HCT116 (cell line): ENCODE measurements around the gene SLC16A7. TPM values are rescaled to one million over a fixed set of nuclear protein-coding genes. Genes with fewer than 3 reads are reported as not detected.
A peak's percentile ranks its signal among the peaks of the same experiment; 100 is the strongest.

Source experiments
- ATAC-seq: fragments of 200-7000 bp; cut with Tn5 transposase; 2 replicates; pipeline ENCODE4 v1.9.1; 2020; ENCODE audit warnings: mild to moderate bottlenecking, moderate library complexity
- BruUV-seq: library from RNA; stranded (reverse); fragments of 400-500 nt; replicated peaks from 2 replicates; lab custom pipeline; 2021; lab: Mats Ljungman, UMichigan
- CTCF ChIA-PET: fragments of 300-600 bp; sonication (Branson Sonifier 250); formaldehyde crosslinking; loops from one replicate; lab custom pipeline; 2021; ENCODE audit warnings: antibody characterized with exemption; lab: Charles Lee
- POLR2A ChIA-PET: fragments of 300-600, 350-600 bp; sonication (Branson Sonifier 250); formaldehyde crosslinking; loops from one replicate; lab custom pipeline; 2021; ENCODE audit warnings: antibody characterized with exemption; lab: Charles Lee
- RAD21 ChIA-PET, 2 experiments: fragments of 300-600 bp; sonication (Branson Sonifier 250); formaldehyde crosslinking; loops; one replicate each; lab custom pipeline; 2023; ENCODE audit warnings: low total read pairs in 2 of 2; ENCODE audit not compliant: uncharacterized antibody in 2 of 2, unreplicated experiment in 2 of 2, low non-redundant PET in 1 of 2; lab: Charles Lee
- DNase-seq: peaks from one replicate; pipeline ENCODE4 v3.0.0-alpha.2; 2010; ENCODE audit warnings: low read depth, low spot score
- H2AFZ ChIP-seq: fragments of 200-600 bp; shearing (Covaris generic), sonication (generic); 2 replicates; pipeline ENCODE4 v1.6.1; 2017; ENCODE audit warnings: low read depth, mixed run types, mixed read lengths, antibody characterized with exemption, low read length; ENCODE audit not compliant: poor library complexity, severe bottlenecking
- H3K27ac ChIP-seq: 2 replicates; pipeline ENCODE4 v1.5.1; 2012; ENCODE audit warnings: low read depth, low read length
- H3K27me3 ChIP-seq: fragments of 200-600 bp; sonication (generic); 2 replicates; pipeline ENCODE4 v1.6.1; 2016; ENCODE audit warnings: mixed run types, low read length, mixed read lengths; ENCODE audit not compliant: insufficient read depth
- H3K36me3 ChIP-seq, 2 experiments: fragments of 200-500 bp in 1 of 2; fragments of 200-600 bp in 1 of 2; sonication (Bioruptor generic) in 1 of 2; sonication (generic) in 1 of 2; 2 replicates each; pipeline versions ENCODE4 v1.5.1 to v1.6.1; 2014 to 2016; ENCODE audit warnings: low read length in 2 of 2, inconsistent platforms in 1 of 2, mixed read lengths in 1 of 2, mixed run types in 1 of 2; ENCODE audit not compliant: insufficient read depth in 2 of 2, control insufficient read depth in 1 of 2
- H3K4me1 ChIP-seq, 2 experiments: fragments of 200-600 bp in 1 of 2; sonication (generic) in 1 of 2; 2 replicates each; pipeline versions ENCODE4 v1.5.1 to v1.6.1; 2012 to 2017; ENCODE audit warnings: low read length in 2 of 2, inconsistent platforms in 1 of 2, mild to moderate bottlenecking in 1 of 2, mixed read lengths in 1 of 2, mixed run types in 1 of 2, moderate library complexity in 1 of 2; ENCODE audit not compliant: insufficient read depth in 2 of 2, control insufficient read depth in 1 of 2
- H3K4me2 ChIP-seq: fragments of 200-600 bp; sonication (generic); 2 replicates; pipeline ENCODE4 v1.6.1; 2017; ENCODE audit warnings: mixed run types, low read length, mixed read lengths
- H3K4me3 ChIP-seq, 2 experiments: fragments of 200-600 bp in 1 of 2; sonication (generic) in 1 of 2; replicated peaks in 1 of 2; 2 replicates each; pipeline ENCODE4 v1.5.1; 2011 to 2016; ENCODE audit warnings: low read length in 2 of 2, control low read depth in 1 of 2, low read depth in 1 of 2, mild to moderate bottlenecking in 1 of 2, mixed read lengths in 1 of 2, mixed run types in 1 of 2
- H3K79me2 ChIP-seq: fragments of 200-600 bp; sonication (generic); 2 replicates; pipeline ENCODE4 v1.6.1; 2017; ENCODE audit warnings: mild to moderate bottlenecking, mixed run types, low read length, moderate library complexity, mixed read lengths; ENCODE audit not compliant: insufficient read depth
- H3K9ac ChIP-seq: fragments of 200-600 bp; sonication (generic); 2 replicates; pipeline ENCODE4 v1.6.1; 2016; ENCODE audit warnings: low read length, mixed read lengths
- H3K9me2 ChIP-seq: fragments of 200-600 bp; sonication (generic), shearing (Covaris generic); 2 replicates; pipeline ENCODE4 v1.6.1; 2017; ENCODE audit warnings: mixed run types, mild to moderate bottlenecking, moderate library complexity; ENCODE audit not compliant: insufficient read depth
- H3K9me3 ChIP-seq, 2 experiments: fragments of 200-500 bp in 1 of 2; fragments of 200-600 bp in 1 of 2; sonication (Bioruptor generic) in 1 of 2; sonication (generic) in 1 of 2; 2 replicates each; pipeline ENCODE4 v1.6.1; 2014 to 2017; ENCODE audit warnings: low read length in 2 of 2, mixed read lengths in 2 of 2, inconsistent platforms in 1 of 2, low read depth in 1 of 2, mild to moderate bottlenecking in 1 of 2, mixed run types in 1 of 2, moderate library complexity in 1 of 2; ENCODE audit not compliant: control insufficient read depth in 1 of 2, insufficient read depth in 1 of 2
- H4K20me1 ChIP-seq: fragments of 200-600 bp; sonication (generic), shearing (Covaris generic); 2 replicates; pipeline ENCODE4 v1.6.1; 2017; ENCODE audit warnings: mixed run types, mild to moderate bottlenecking, moderate library complexity; ENCODE audit not compliant: insufficient read depth
- CTCF ChIP-seq, 3 experiments: fragments of 200-600 bp in 1 of 3; sonication (generic) in 1 of 3; IDR thresholded peaks in 2 of 3; conservative IDR thresholded peaks in 1 of 3; 2 replicates each; pipeline ENCODE4 v1.5.1; 2012 to 2017; ENCODE audit warnings: low read depth in 2 of 3, low read length in 2 of 3, antibody characterized with exemption in 1 of 3, borderline replicate concordance in 1 of 3, control low read depth in 1 of 3, mild to moderate bottlenecking in 1 of 3, mixed read lengths in 1 of 3, mixed run types in 1 of 3, moderate library complexity in 1 of 3; ENCODE audit not compliant: insufficient read depth in 1 of 3
- FOSL1 ChIP-seq: IDR thresholded peaks from 2 replicates; pipeline ENCODE4 v1.6.1; 2012; ENCODE audit warnings: low read depth
- POLR2A ChIP-seq: IDR thresholded peaks from 2 replicates; pipeline ENCODE4 v1.7.0; 2011; ENCODE audit warnings: borderline replicate concordance; ENCODE audit not compliant: insufficient read depth, insufficient read length; ENCODE audit errors: extremely low read depth
- POLR2AphosphoS5 ChIP-seq: IDR thresholded peaks from 2 replicates; pipeline ENCODE4 v1.6.1; 2011; ENCODE audit warnings: mild to moderate bottlenecking, low read depth, low read length, moderate library complexity
- RAD21 ChIP-seq: IDR thresholded peaks from 2 replicates; pipeline ENCODE4 v1.6.1; 2012; ENCODE audit warnings: low read depth, mild to moderate bottlenecking
- SIN3A ChIP-seq: IDR thresholded peaks from 2 replicates; pipeline ENCODE4 v1.6.1; 2012; ENCODE audit warnings: low read depth
- SP1 ChIP-seq: IDR thresholded peaks from 2 replicates; pipeline ENCODE4 v1.6.1; 2012; ENCODE audit warnings: low read depth
- YY1 ChIP-seq: IDR thresholded peaks from 2 replicates; pipeline ENCODE4 v1.6.1; 2011; ENCODE audit warnings: low read length, low read depth, moderate library complexity, mild to moderate bottlenecking; ENCODE audit not compliant: insufficient replicate concordance; ENCODE audit errors: extremely low read depth
- ZBTB33 ChIP-seq: IDR thresholded peaks from 2 replicates; pipeline ENCODE4 v1.6.1; 2011; ENCODE audit warnings: mild to moderate bottlenecking, low read length, moderate library complexity; ENCODE audit not compliant: insufficient replicate concordance; ENCODE audit errors: extremely low read depth
- ZFX ChIP-seq: fragments of 450-650 bp; IDR thresholded peaks from 2 replicates; pipeline ENCODE4 v1.6.1; 2017
- intact Hi-C: fragments of 100-400 bp; cut with micrococcal nuclease; formaldehyde crosslinking; loops from 2 replicates; pipeline ENCODE4 v1.10.0; 2022
- total RNA-seq: library from RNA; stranded (reverse); gene quantifications from one replicate; pipeline ENCODE4 v1.2.1, GENCODE V29; 2021; ENCODE audit not compliant: unreplicated experiment

The SLC16A7 gene
- total RNA-seq, 1 experiment from 2014 or later = 10.0 TPM

GRCh38 chr12:59780605-59781135 lies 184.8 kb downstream of the SLC16A7 start:
- Histone ChIP-seq H2AFZ (no peak overlapping the region), H3K79me2 (no peaks in the 10 kb centered on the region), H3K4me3 (no peak overlapping the region), H4K20me1 (no peaks in the 10 kb centered on the region), H3K9me3 (no peaks in the 10 kb centered on the region), H3K4me1 (no peaks in the 10 kb centered on the region), H3K4me2 (no peak overlapping the region), H3K27me3 (no peaks in the 10 kb centered on the region), H3K36me3 (no peaks in the 10 kb centered on the region), H3K9ac (no peak overlapping the region), H3K9me2 (no peaks in the 10 kb centered on the region), H3K27ac (no peak overlapping the region)
- RAD21 ChIA-PET = no interaction called here
- no TSS peak for BruUV-seq
- intact Hi-C loops = no loop called here
- CTCF ChIA-PET = no interaction called here
- POLR2A ChIA-PET = no interaction called here
- no peak for TF ChIP-seq POLR2A
- TF ChIP-seq POLR2AphosphoS5 = no peak
- TF ChIP-seq FOSL1 = no peak
- TF ChIP-seq ZFX = no peak
- peak; percentile 48 for TF ChIP-seq RAD21
- TF ChIP-seq ZBTB33 = no peak
- no peak for TF ChIP-seq YY1
- no peak for TF ChIP-seq SP1
- peak; percentile 16 to 49 (median 48); a peak in 4 of 6 replicates for TF ChIP-seq CTCF (IDR thresholded peaks at IDR 0.05 in 2 of 3, conservative IDR thresholded peaks at IDR 0.05 in 1 of 3; ENCODE audit: borderline replicate concordance in 1 of 3, insufficient read depth in 1 of 3, low read depth in 2 of 3, low read length in 2 of 3)
- no peak for TF ChIP-seq SIN3A
- DNase-seq = peak; percentile 2
- ATAC-seq = 0 out of 2 replicates have a peak, but pooled peaks have one; percentile 60
